K562 (cell line): ENCODE results near the gene CCR5AS.
A peak's percentile ranks its signal among the peaks of the same experiment; 100 is the strongest.
"Not testable (repeated sequence)": the region's sequence is repeated elsewhere in the genome, so short reads cannot be mapped to it uniquely, and the experiment has no call there.

Experiments used
- ATAC-seq: fragments of 200-7000 bp; cut with Tn5 transposase; 3 replicates; pipeline ENCODE4 v1.9.1; 2020; ENCODE audit warnings: moderate library complexity
- BruUV-seq: library from RNA; stranded (reverse); fragments of 400-500 nt; replicated peaks from 2 replicates; lab custom pipeline; 2021; lab: Mats Ljungman, UMichigan
- CTCF ChIA-PET: fragments of 300-600 bp; formaldehyde crosslinking; extraction: SDS; loops from one replicate; lab custom pipeline; 2021; ENCODE audit warnings: low intra/inter-chr PET ratio; lab: Yijun Ruan, JAX
- POLR2A ChIA-PET: fragments of 300-600, 350-650 bp; sonication (Branson Sonifier 250); formaldehyde crosslinking; extraction: SDS; loops from one replicate; lab custom pipeline; 2021; ENCODE audit warnings: antibody characterized with exemption, inconsistent platforms; lab: Yijun Ruan, JAX
- DNase-seq, 4 experiments: peaks; one replicate each; pipeline versions ENCODE4 v3.0.0 to v3.0.0-alpha.2; 2011 to 2018; ENCODE audit warnings: low spot score in 3 of 4, mixed read lengths in 3 of 4; ENCODE audit errors: extremely low read depth in 1 of 4
- FAIRE-seq: peaks from 2 replicates; lab custom pipeline; 2011; peaks lifted over from hg19 to GRCh38; lab: Jason Lieb, UNC
- H2AFZ ChIP-seq: 2 replicates; pipeline ENCODE4 v1.6.0; 2011; ENCODE audit warnings: low read depth, low read length, control low read depth, inconsistent platforms
- H3K27ac ChIP-seq: fragments of 200-600 bp; 3 replicates; pipeline ENCODE4 v1.8.0; 2011; ENCODE audit warnings: low read depth, mild to moderate bottlenecking, control low read depth, inconsistent platforms, low read length, moderate library complexity, mixed read lengths; ENCODE audit errors: extremely low read depth
- H3K27me3 ChIP-seq, 2 experiments: fragments of 300-600 bp in 1 of 2; 2 replicates in 1 of 2; 3 replicates in 1 of 2; pipeline versions ENCODE4 v1.6.0 to v1.8.0; 2011; ENCODE audit warnings: inconsistent platforms in 2 of 2, low read length in 2 of 2, mild to moderate bottlenecking in 1 of 2, mixed read lengths in 1 of 2, moderate library complexity in 1 of 2; ENCODE audit not compliant: control insufficient read depth in 2 of 2, insufficient read depth in 2 of 2
- H3K36me3 ChIP-seq: fragments of 300-600 bp; 3 replicates; pipeline ENCODE4 v1.8.0; 2011; ENCODE audit warnings: mild to moderate bottlenecking, low read length, inconsistent platforms; ENCODE audit not compliant: control insufficient read depth, insufficient read depth
- H3K4me1 ChIP-seq, 2 experiments: fragments of 200-600 bp in 1 of 2; replicated peaks in 1 of 2; 2 replicates in 1 of 2; 3 replicates in 1 of 2; pipeline versions ENCODE4 v1.5.1 to v1.8.0; 2011; ENCODE audit warnings: inconsistent platforms in 2 of 2, low read length in 2 of 2, mild to moderate bottlenecking in 1 of 2, mixed read lengths in 1 of 2, moderate library complexity in 1 of 2; ENCODE audit not compliant: control insufficient read depth in 2 of 2, insufficient read depth in 2 of 2
- H3K4me2 ChIP-seq: 2 replicates; pipeline ENCODE4 v1.6.1; 2011; ENCODE audit warnings: low read length, control low read depth, inconsistent platforms, mixed read lengths; ENCODE audit not compliant: insufficient read depth
- H3K4me3 ChIP-seq: fragments of 200-600 bp; sonication (generic), shearing (Covaris generic); 2 replicates; pipeline ENCODE4 v1.5.1; 2016; ENCODE audit warnings: control low read depth, inconsistent platforms
- H3K79me2 ChIP-seq: fragments of 200-600 bp; 3 replicates; pipeline ENCODE4 v1.8.0; 2011; ENCODE audit warnings: low read length, inconsistent platforms; ENCODE audit not compliant: control insufficient read depth, insufficient read depth
- H3K9ac ChIP-seq, 2 experiments: 2 replicates each; pipeline versions ENCODE4 v1.6.0 to v1.6.1; 2011; ENCODE audit warnings: low read depth in 2 of 2, low read length in 2 of 2, control low read depth in 1 of 2, inconsistent platforms in 1 of 2, mild to moderate bottlenecking in 1 of 2, mixed read lengths in 1 of 2; ENCODE audit not compliant: insufficient read depth in 1 of 2
- H3K9me1 ChIP-seq: one replicate; pipeline ENCODE4 v1.6.0; 2011; ENCODE audit warnings: inconsistent platforms, mild to moderate bottlenecking, low read length, moderate library complexity; ENCODE audit not compliant: control insufficient read depth, insufficient read depth
- H3K9me3 ChIP-seq: replicated peaks from 2 replicates; pipeline ENCODE4 v1.5.1; 2011; ENCODE audit warnings: low read depth, low read length, inconsistent platforms; ENCODE audit not compliant: control insufficient read depth, insufficient read depth
- H4K20me1 ChIP-seq: replicated peaks from 2 replicates; pipeline ENCODE4 v1.6.1; 2011; ENCODE audit warnings: low read length, inconsistent platforms, mixed read lengths; ENCODE audit not compliant: control insufficient read depth, insufficient read depth
- ARID1B ChIP-seq: fragments of 450-650 bp; IDR thresholded peaks from 2 replicates; pipeline ENCODE4 v1.6.1; 2016; ENCODE audit warnings: antibody characterized with exemption, mild to moderate bottlenecking, inconsistent platforms
- E4F1 ChIP-seq: fragments of 250-450 bp; sonication (Bioruptor Pico); IDR thresholded peaks from 2 replicates; pipeline ENCODE4 v1.5.0; 2021; ENCODE audit warnings: mild to moderate bottlenecking, borderline replicate concordance
- FOXA3 ChIP-seq, 2 experiments: fragments of 450-650 bp in 1 of 2; sonication (generic) in 1 of 2; formaldehyde crosslinking; IDR thresholded peaks in 1 of 2; conservative IDR thresholded peaks in 1 of 2; 2 replicates each; pipeline versions ENCODE4 v1.4.0 to v1.8.0; 2020 to 2022; ENCODE audit warnings: mild to moderate bottlenecking in 2 of 2, missing genetic modification reagents in 1 of 2
- GABPA ChIP-seq: fragments of 200-800 bp; sonication (Bioruptor generic); conservative IDR thresholded peaks from 2 replicates; pipeline ENCODE4 v1.6.1; 2016; ENCODE audit warnings: low read depth, missing genetic modification characterization, missing compliant biosample characterization
- HIVEP1 ChIP-seq: fragments of 250-450 bp; sonication (Bioruptor Pico); IDR thresholded peaks from 2 replicates; pipeline ENCODE4 v1.4.0; 2020; ENCODE audit warnings: mild to moderate bottlenecking
- MAZ ChIP-seq, 2 experiments: fragments of 450-650 bp in 1 of 2; sonication (generic) in 1 of 2; formaldehyde crosslinking; IDR thresholded peaks in 1 of 2; conservative IDR thresholded peaks in 1 of 2; 2 replicates each; pipeline versions ENCODE4 v1.4.0 to v1.5.0; 2020; ENCODE audit warnings: mild to moderate bottlenecking in 1 of 2, missing genetic modification reagents in 1 of 2
- MTA2 ChIP-seq: fragments of 450-650 bp; IDR thresholded peaks from 2 replicates; pipeline ENCODE4 v1.6.1; 2016; ENCODE audit warnings: low read depth
- RCOR1 ChIP-seq, 2 experiments: IDR thresholded peaks; 2 replicates each; pipeline ENCODE4 v1.6.1; 2012; ENCODE audit warnings: low read depth in 2 of 2, low read length in 2 of 2, borderline replicate concordance in 1 of 2, improper control_type of control experiment in 1 of 2
- SMARCA4 ChIP-seq: fragments of 450-650 bp; IDR thresholded peaks from 2 replicates; pipeline ENCODE4 v1.6.1; 2016
- SOX6 ChIP-seq: fragments of 450-650 bp; IDR thresholded peaks from 2 replicates; pipeline ENCODE4 v1.6.1; 2014; ENCODE audit warnings: mild to moderate bottlenecking
- XRCC4 ChIP-seq: IDR thresholded peaks from one replicate; pipeline ENCODE4 v1.6.1; 2011; ENCODE audit not compliant: insufficient read depth, insufficient read length; ENCODE audit errors: extremely low read depth
- ZBTB17 ChIP-seq: fragments of 450-650 bp; formaldehyde crosslinking; IDR thresholded peaks from 2 replicates; pipeline ENCODE4 v1.4.0; 2020; ENCODE audit warnings: mild to moderate bottlenecking
- ZNF311 ChIP-seq: fragments of 250-450 bp; sonication (Bioruptor Pico); IDR thresholded peaks from 2 replicates; pipeline ENCODE4 v1.4.0; 2020; ENCODE audit warnings: mild to moderate bottlenecking, moderate library complexity
- ZNF324 ChIP-seq: fragments of 250-450 bp; sonication (Bioruptor Pico); IDR thresholded peaks from 2 replicates; pipeline ENCODE4 v1.4.0; 2020; ENCODE audit warnings: mild to moderate bottlenecking
- ZNF639 ChIP-seq, 2 experiments: fragments of 200-800 bp in 1 of 2; sonication (Bioruptor generic) in 1 of 2; sonication (generic) in 1 of 2; formaldehyde crosslinking in 1 of 2; IDR thresholded peaks in 1 of 2; conservative IDR thresholded peaks in 1 of 2; 2 replicates each; pipeline versions ENCODE4 v1.5.0 to v1.6.1; 2016 to 2020; ENCODE audit warnings: missing compliant biosample characterization in 1 of 2, missing genetic modification characterization in 1 of 2, missing genetic modification reagents in 1 of 2
- ZNF79 ChIP-seq: fragments of 250-450 bp; sonication (Bioruptor Pico); IDR thresholded peaks from 2 replicates; pipeline ENCODE4 v1.4.0; 2020; ENCODE audit warnings: low read depth, mild to moderate bottlenecking, moderate library complexity
- WGBS: fragments of 100-300 bp; shearing (Covaris generic); methylation state at CpG from one replicate; pipeline ENCODE4 v1.1.6; 2016; ENCODE audit warnings: low coverage, mixed read lengths; ENCODE audit not compliant: insufficient coverage; ENCODE audit errors: missing lambda C conversion rate; 5-methylcytosine and 5-hydroxymethylcytosine counted together
- in situ Hi-C: fragments of 300-500 bp; cut with MboI; formaldehyde crosslinking; loops from 4 replicates; pipeline ENCODE4 v1.15.0; 2018; ENCODE audit warnings: inconsistent platforms, mixed read lengths
- intact Hi-C: fragments of 100-400 bp; cut with micrococcal nuclease; formaldehyde crosslinking; loops from 2 replicates; pipeline ENCODE4 v1.14.2; 2022
- TF ChIP-seq, protein P1 (sequence below): fragments of 450-650 bp; formaldehyde crosslinking; IDR thresholded peaks from 2 replicates; pipeline ENCODE4 v1.4.0; 2022; ENCODE audit warnings: mild to moderate bottlenecking, moderate library complexity

The CCR5AS gene

GRCh38 chr3:46433841-46434240 is 27.0 kb upstream of the CCR5AS start (continued):
- TF ChIP-seq XRCC4 (no peak), E4F1 (CRISPR knock-in tag) (no peak)

GRCh38 chr3:46433118-46433517 is 26.3 kb upstream of the CCR5AS start:
- POLR2A ChIA-PET, result interaction anchor here (0.6 to 1.2 kb wide), 2 partner anchors 19 to 23 kb away, joined by 3 to 4 read pairs; no protein-coding TSS in a partner anchor
- H4K20me1 ChIP-seq, H3K9me1 ChIP-seq, BruUV-seq, H3K27ac ChIP-seq, CTCF ChIA-PET, intact Hi-C loops, H3K9ac ChIP-seq, ATAC-seq, H3K9me3 ChIP-seq, in situ Hi-C loops, H3K79me2 ChIP-seq, H2AFZ ChIP-seq, H3K4me2 ChIP-seq, H3K36me3 ChIP-seq, H3K4me3 ChIP-seq, H3K27me3 ChIP-seq: not testable (repeated sequence)
- H3K4me1 ChIP-seq, result peaks cover 0 to 11% of the 10 kb centered on the region in 2 experiments; a peak in 3 of 5 replicates
- DNase-seq, result peak in 1 of 4 experiments; percentile 51
- WGBS, result 2% methylated on average over 4 of the region's 4 CpGs
- peak; percentile 61 for FAIRE-seq
- peak; percentile 74 for TF ChIP-seq MTA2
- peak; percentile 86 for TF ChIP-seq ZNF311 (CRISPR knock-in tag)
- TF ChIP-seq MAZ (CRISPR knock-in tag; conservative IDR thresholded peaks at IDR 0.05 in 1 of 2, IDR thresholded peaks at IDR 0.05 in 1 of 2), result peak in 1 of 2 experiments; percentile 86; a peak in 2 of 4 replicates
- TF ChIP-seq ARID1B, result peak; percentile 87
- peak; percentile 76; the same call in 1 of the 2 replicates for TF ChIP-seq ZBTB17
- peak; percentile 67 for TF ChIP-seq SOX6
- TF ChIP-seq FOXA3 (CRISPR knock-in tag; conservative IDR thresholded peaks at IDR 0.05 in 1 of 2, IDR thresholded peaks at IDR 0.05 in 1 of 2), result 0 out of 4 replicates have a peak, but pooled peaks of 1 of the 2 experiments have one; percentile 16
- peak; percentile 52 for TF ChIP-seq GABPA
- peak; percentile 24; the same call in 1 of the 2 replicates for TF ChIP-seq ZNF324 (CRISPR knock-in tag)
- TF ChIP-seq RCOR1 (IDR thresholded peaks at IDR 0.05; ENCODE audit: borderline replicate concordance in 1 of 2, low read depth in 2 of 2, low read length in 2 of 2), result peak in 1 of 2 experiments; percentile 33; a peak in 1 of 4 replicates
- TF ChIP-seq HIVEP1, result peak; percentile 73; the same call in 1 of the 2 replicates
- peak in 1 of 2 experiments; percentile 82; a peak in 2 of 4 replicates for TF ChIP-seq ZNF639 (CRISPR knock-in tag; conservative IDR thresholded peaks at IDR 0.05 in 1 of 2, IDR thresholded peaks at IDR 0.05 in 1 of 2)
- TF ChIP-seq SMARCA4, result peak; percentile 54; the same call in 1 of the 2 replicates
- peak; percentile 57; the same call in 1 of the 2 replicates for TF ChIP-seq ZNF79 (CRISPR knock-in tag)
- TF ChIP-seq, protein P1, sequence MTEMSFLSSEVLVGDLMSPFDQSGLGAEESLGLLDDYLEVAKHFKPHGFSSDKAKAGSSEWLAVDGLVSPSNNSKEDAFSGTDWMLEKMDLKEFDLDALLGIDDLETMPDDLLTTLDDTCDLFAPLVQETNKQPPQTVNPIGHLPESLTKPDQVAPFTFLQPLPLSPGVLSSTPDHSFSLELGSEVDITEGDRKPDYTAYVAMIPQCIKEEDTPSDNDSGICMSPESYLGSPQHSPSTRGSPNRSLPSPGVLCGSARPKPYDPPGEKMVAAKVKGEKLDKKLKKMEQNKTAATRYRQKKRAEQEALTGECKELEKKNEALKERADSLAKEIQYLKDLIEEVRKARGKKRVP (CRISPR knock-in tag), result peak; percentile 77
